Neuronal stem cell (in vitro differentiated cells): ENCODE results near the gene PTPRG.

Experiments
- DNase-seq: peaks from one replicate; pipeline ENCODE4 v3.0.0-alpha.2; 2013; ENCODE audit warnings: low spot score
- H2AFZ ChIP-seq: one replicate; pipeline ENCODE4 v1.6.1; 2013; ENCODE audit warnings: mild to moderate bottlenecking, low read length, inconsistent platforms
- H2AK5ac ChIP-seq: 2 replicates; pipeline ENCODE4 v1.6.1; 2013; ENCODE audit warnings: low read depth, mild to moderate bottlenecking, inconsistent platforms, low read length, moderate library complexity, mixed read lengths
- H2BK120ac ChIP-seq: 2 replicates; pipeline ENCODE4 v1.6.1; 2013; ENCODE audit warnings: low read depth, mild to moderate bottlenecking, inconsistent platforms, low read length, moderate library complexity, mixed read lengths
- H2BK12ac ChIP-seq: one replicate; pipeline ENCODE4 v1.6.1; 2013; ENCODE audit warnings: low read length, inconsistent platforms
- H2BK15ac ChIP-seq: 2 replicates; pipeline ENCODE4 v1.6.1; 2013; ENCODE audit warnings: mild to moderate bottlenecking, low read length, inconsistent platforms, mixed read lengths
- H2BK5ac ChIP-seq: one replicate; pipeline ENCODE4 v1.6.1; 2013; ENCODE audit warnings: inconsistent platforms, mild to moderate bottlenecking, low read length, moderate library complexity
- H3K14ac ChIP-seq: one replicate; pipeline ENCODE4 v1.6.1; 2013; ENCODE audit warnings: low read length, inconsistent platforms
- H3K18ac ChIP-seq: 2 replicates; pipeline ENCODE4 v1.6.1; 2013; ENCODE audit warnings: low read length, inconsistent platforms
- H3K23ac ChIP-seq: 2 replicates; pipeline ENCODE4 v1.6.1; 2013; ENCODE audit warnings: low read depth, mild to moderate bottlenecking, mixed read lengths, low read length, inconsistent platforms; ENCODE audit not compliant: poor library complexity
- H3K27ac ChIP-seq: replicated peaks from 3 replicates; pipeline ENCODE4 v1.5.1; 2013; ENCODE audit warnings: low read length, inconsistent platforms
- H3K27me3 ChIP-seq, 3 experiments: 2 replicates each; pipeline ENCODE4 v1.6.1; 2013; ENCODE audit warnings: low read length in 3 of 3, mild to moderate bottlenecking in 2 of 3, inconsistent platforms in 1 of 3, low read depth in 1 of 3, mixed read lengths in 1 of 3, moderate library complexity in 1 of 3; ENCODE audit not compliant: control insufficient read depth in 3 of 3, insufficient read depth in 3 of 3
- H3K36me3 ChIP-seq, 2 donors: replicated peaks in 1 of 2; 2 replicates each; pipeline ENCODE4 v1.6.1; 2013; ENCODE audit warnings: low read length in 2 of 2; ENCODE audit not compliant: control insufficient read depth in 2 of 2, insufficient read depth in 2 of 2
- H3K4ac ChIP-seq: 2 replicates; pipeline ENCODE4 v1.6.1; 2013; ENCODE audit warnings: inconsistent platforms, mild to moderate bottlenecking, low read length, moderate library complexity
- H3K4me1 ChIP-seq, 2 donors: 1 replicate in 1 of 2; 2 replicates in 1 of 2; pipeline ENCODE4 v1.6.1; 2013; ENCODE audit warnings: low read length in 2 of 2, low read depth in 1 of 2; ENCODE audit not compliant: control insufficient read depth in 2 of 2, insufficient read depth in 1 of 2
- H3K4me2 ChIP-seq: one replicate; pipeline ENCODE4 v1.6.1; 2013; ENCODE audit warnings: mild to moderate bottlenecking, low read length, inconsistent platforms; ENCODE audit not compliant: insufficient read depth, poor library complexity, severe bottlenecking
- H3K4me3 ChIP-seq, 2 donors: 2 replicates each; pipeline ENCODE4 v1.5.1; 2013; ENCODE audit warnings: low read length in 2 of 2, mild to moderate bottlenecking in 2 of 2, inconsistent platforms in 1 of 2, moderate library complexity in 1 of 2
- H3K79me1 ChIP-seq: one replicate; pipeline ENCODE4 v1.6.1; 2013; ENCODE audit warnings: low read depth, mild to moderate bottlenecking, inconsistent platforms, low read length, moderate library complexity
- H3K9ac ChIP-seq: one replicate; pipeline ENCODE4 v1.6.1; 2013; ENCODE audit warnings: mild to moderate bottlenecking, low read depth, low read length, inconsistent platforms; ENCODE audit not compliant: poor library complexity
- H3K9me3 ChIP-seq, 2 donors: replicated peaks in 1 of 2; 2 replicates each; pipeline versions ENCODE3 to v1.6.1; 2013; ENCODE audit warnings: low read length in 2 of 2, mild to moderate bottlenecking in 2 of 2, inconsistent platforms in 1 of 2, low read depth in 1 of 2, mixed read lengths in 1 of 2, moderate library complexity in 1 of 2; ENCODE audit not compliant: control insufficient read depth in 2 of 2, insufficient read depth in 1 of 2
- H4K8ac ChIP-seq: one replicate; pipeline ENCODE4 v1.6.1; 2013; ENCODE audit warnings: low read depth, mild to moderate bottlenecking, inconsistent platforms, low read length, moderate library complexity
- H4K91ac ChIP-seq: one replicate; pipeline ENCODE4 v1.6.1; 2013; ENCODE audit warnings: low read length, low read depth, mild to moderate bottlenecking, inconsistent platforms; ENCODE audit not compliant: poor library complexity
- WGBS, 2 donors: extraction: QIAGEN DNeasy Blood & Tissue Kit; methylation state at CpG; one replicate each; pipeline ENCODE4 v1.1.7; 2013; ENCODE audit warnings: missing lambda C conversion rate in 2 of 2, mixed read lengths in 1 of 2; ENCODE audit not compliant: insufficient read length in 2 of 2, insufficient replicate concordance in 1 of 2; ENCODE audit errors: extremely low coverage in 2 of 2; 5-methylcytosine and 5-hydroxymethylcytosine counted together

The PTPRG gene

DNA sequence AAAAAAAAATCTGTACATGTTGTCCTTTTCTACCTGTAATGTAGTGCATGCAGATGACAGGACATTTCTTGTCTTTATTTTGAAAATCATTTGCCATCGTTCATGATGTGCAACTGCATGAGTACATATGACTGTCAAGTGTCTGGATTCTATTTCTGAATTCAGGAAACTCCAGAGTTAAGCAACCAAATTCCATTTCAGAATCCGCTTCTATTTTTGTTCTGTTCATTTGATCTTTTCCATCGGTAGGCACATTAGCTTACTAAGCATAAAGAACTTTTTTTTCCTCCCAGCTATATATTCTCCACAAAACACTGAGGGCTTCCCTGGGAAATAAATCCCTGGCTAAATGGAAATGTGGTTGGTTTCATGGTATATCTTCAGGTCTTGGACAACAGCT, 365.6 kb downstream of the PTPRG start:
- Histone ChIP-seq H3K4me2 (no peak overlapping the region), H3K36me3 (no peaks in the 10 kb centered on the region), H2BK15ac (no peak overlapping the region), H3K79me1 (peaks cover 2% of the 10 kb centered on the region), H3K18ac (no peak overlapping the region), H3K4me1 (peaks cover 7 to 9% of the 10 kb centered on the region in 2 donors), H2BK120ac (no peak overlapping the region), H3K23ac (no peak overlapping the region), H3K4ac (no peak overlapping the region), H3K9ac (no peak overlapping the region), H2BK5ac (no peak overlapping the region), H3K27me3 (no peaks in the 10 kb centered on the region), H4K8ac (no peak overlapping the region), H3K27ac (no peak overlapping the region), H2AK5ac (no peak overlapping the region), H3K4me3 (no peak overlapping the region), H3K14ac (no peak overlapping the region), H3K9me3 (no peaks in the 10 kb centered on the region), H4K91ac (no peak overlapping the region), H2BK12ac (no peak overlapping the region), H2AFZ (no peak overlapping the region)
- no CpG with 5 or more reads among the region's 3 CpGs for WGBS, 2 donors
- no peak for DNase-seq

DNA sequence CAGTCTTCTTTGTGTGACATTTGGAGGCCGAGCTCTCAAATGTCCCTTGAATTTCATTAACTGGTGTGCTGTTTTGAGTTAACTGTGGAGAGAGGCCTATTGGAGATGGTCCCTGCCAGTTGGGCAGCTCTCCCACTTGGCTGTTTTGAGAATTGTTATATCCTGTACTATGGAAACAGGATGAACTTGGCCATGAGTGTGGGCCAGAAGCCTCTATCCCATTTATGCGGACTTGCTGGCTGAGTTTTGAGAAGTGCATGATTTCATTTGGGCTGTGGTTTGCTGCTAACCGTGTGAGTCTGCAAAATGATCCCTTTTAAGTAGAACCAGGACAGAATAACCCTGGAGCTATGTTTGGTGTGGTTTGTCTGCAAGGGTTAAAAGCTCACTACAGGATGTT, 366.0 kb downstream of the PTPRG start:
- Histone ChIP-seq H3K27ac (no peak overlapping the region), H4K8ac (no peak overlapping the region), H3K4ac (no peak overlapping the region), H2BK15ac (no peak overlapping the region), H2AFZ (peak overlapping the region; percentile 24), H3K23ac (no peak overlapping the region), H2AK5ac (no peak overlapping the region), H3K18ac (no peak overlapping the region), H3K36me3 (no peaks in the 10 kb centered on the region), H3K14ac (no peak overlapping the region), H2BK5ac (no peak overlapping the region), H3K27me3 (no peaks in the 10 kb centered on the region), H2BK120ac (no peak overlapping the region), H4K91ac (no peak overlapping the region), H3K4me1 (peaks cover 7% of the 10 kb centered on the region in 2 donors), H3K9me3 (no peaks in the 10 kb centered on the region), H3K4me2 (no peak overlapping the region), H3K79me1 (peaks cover under 1% of the 10 kb centered on the region), H2BK12ac (no peak overlapping the region), H3K4me3 (no peak overlapping the region), H3K9ac (no peak overlapping the region)
- no peak for DNase-seq
- no CpG with 5 or more reads among the region's 3 CpGs for WGBS, 2 donors

DNA sequence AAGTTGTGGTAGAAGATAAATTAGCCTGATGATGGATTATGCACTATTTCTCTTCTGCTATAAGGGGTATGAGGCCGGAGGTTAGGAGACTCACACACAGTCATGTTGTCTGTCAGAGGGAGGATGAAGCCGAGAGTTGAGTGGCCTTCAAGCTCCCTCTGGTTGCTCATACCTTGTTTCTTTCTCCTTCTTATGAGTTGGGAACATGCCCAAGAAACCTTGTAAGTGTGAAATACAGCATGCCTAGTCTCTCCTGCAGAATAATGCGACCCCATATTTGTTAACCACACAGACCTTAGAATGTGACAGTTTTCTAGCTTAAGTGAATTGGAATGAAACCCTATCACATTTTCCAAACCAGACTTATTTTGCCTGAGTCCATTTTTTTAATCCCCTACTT, 366.7 kb downstream of the PTPRG start:
- no peak overlapping the region for H3K18ac ChIP-seq
- no peak overlapping the region for H4K8ac ChIP-seq
- no peak for DNase-seq
- no peaks in the 10 kb centered on the region for H3K9me3 ChIP-seq
- no peaks in the 10 kb centered on the region for H3K27me3 ChIP-seq
- H3K4ac ChIP-seq, result no peak overlapping the region
- H2BK5ac ChIP-seq, result no peak overlapping the region
- no peak overlapping the region for H2AFZ ChIP-seq
- no peak overlapping the region for H2BK12ac ChIP-seq
- no peak overlapping the region for H2BK15ac ChIP-seq
- peaks cover 7% of the 10 kb centered on the region in 2 donors for H3K4me1 ChIP-seq
- H3K14ac ChIP-seq, result no peak overlapping the region
- H3K9ac ChIP-seq, result no peak overlapping the region
- H3K4me3 ChIP-seq, result no peak overlapping the region
- WGBS, 2 donors, result no CpG with 5 or more reads among the region's 3 CpGs
- H4K91ac ChIP-seq, result no peak overlapping the region
- no peak overlapping the region for H3K4me2 ChIP-seq
- no peak overlapping the region for H2AK5ac ChIP-seq
- no peaks in the 10 kb centered on the region for H3K36me3 ChIP-seq
- no peak overlapping the region for H3K27ac ChIP-seq
- no peaks in the 10 kb centered on the region for H3K79me1 ChIP-seq
- no peak overlapping the region for H3K23ac ChIP-seq
- no peak overlapping the region for H2BK120ac ChIP-seq

DNA sequence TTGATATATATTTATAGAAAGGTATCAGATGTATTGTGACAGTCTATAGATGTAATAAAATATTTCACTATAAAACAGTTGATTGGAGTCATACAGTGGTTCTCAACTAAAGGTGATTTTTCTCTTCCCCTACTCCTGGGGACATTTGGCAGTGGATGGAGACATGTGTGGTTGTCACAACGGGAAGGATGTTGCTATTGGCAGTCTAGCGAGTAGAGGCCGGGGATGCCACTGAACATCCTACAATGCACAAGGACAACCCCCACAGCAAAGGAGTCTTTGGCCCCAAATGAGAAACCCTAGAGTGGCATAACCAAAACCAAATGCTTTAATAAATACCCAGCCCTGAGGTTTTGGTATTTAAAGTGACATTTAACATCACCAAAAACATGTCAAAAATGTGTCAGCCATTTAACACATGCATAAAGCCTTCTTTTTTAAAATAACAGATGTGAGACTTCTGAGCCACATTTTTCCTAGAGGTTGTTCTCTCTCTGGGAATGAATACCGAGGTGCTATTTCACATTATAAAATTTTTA, 367.5 kb downstream of the PTPRG start:
- WGBS, 2 donors, result no CpG with 5 or more reads among the region's 4 CpGs
- Histone ChIP-seq H2AK5ac (no peak overlapping the region), H3K18ac (no peak overlapping the region), H3K27me3 (no peaks in the 10 kb centered on the region), H2BK15ac (no peak overlapping the region), H3K27ac (no peak overlapping the region), H2BK120ac (no peak overlapping the region), H3K4me1 (peaks cover 7% of the 10 kb centered on the region in 2 donors), H2BK5ac (no peak overlapping the region), H3K4ac (no peak overlapping the region), H3K23ac (no peak overlapping the region), H3K79me1 (no peaks in the 10 kb centered on the region), H3K36me3 (no peaks in the 10 kb centered on the region), H3K4me2 (no peak overlapping the region), H3K9me3 (no peaks in the 10 kb centered on the region), H3K14ac (no peak overlapping the region), H2AFZ (no peak overlapping the region), H4K91ac (no peak overlapping the region), H3K9ac (no peak overlapping the region), H3K4me3 (no peak overlapping the region), H4K8ac (no peak overlapping the region), H2BK12ac (no peak overlapping the region)
- DNase-seq, result no peak
